Mesendoderm (in vitro differentiated cells): ENCODE data around the gene CTNNA2.

Source experiments
- DNase-seq: peaks from one replicate; pipeline ENCODE4 v3.0.0; 2013
- H2AK5ac ChIP-seq: 2 replicates; pipeline ENCODE4 v1.6.1; 2013; ENCODE audit warnings: low read length, inconsistent platforms
- H2BK120ac ChIP-seq: 2 replicates; pipeline ENCODE4 v1.6.1; 2013; ENCODE audit warnings: low read depth, mild to moderate bottlenecking, low read length, moderate library complexity, mixed read lengths
- H2BK15ac ChIP-seq: replicated peaks from 2 replicates; pipeline ENCODE4 v1.6.1; 2013; ENCODE audit warnings: low read depth, mild to moderate bottlenecking, moderate library complexity
- H2BK5ac ChIP-seq: 2 replicates; pipeline ENCODE4 v1.6.1; 2013; ENCODE audit warnings: low read length, inconsistent platforms
- H3K18ac ChIP-seq: 2 replicates; pipeline ENCODE4 v1.6.1; 2013; ENCODE audit warnings: mild to moderate bottlenecking, low read length, mixed read lengths
- H3K23ac ChIP-seq: one replicate; pipeline ENCODE4 v1.6.1; 2013; ENCODE audit warnings: low read length
- H3K27ac ChIP-seq: 2 replicates; pipeline ENCODE4 v1.5.1; 2013; ENCODE audit warnings: low read depth, mild to moderate bottlenecking, inconsistent platforms, low read length, moderate library complexity
- H3K27me3 ChIP-seq: 2 replicates; pipeline ENCODE4 v1.6.1; 2013; ENCODE audit warnings: low read length, control low read depth, mild to moderate bottlenecking, inconsistent platforms; ENCODE audit not compliant: insufficient read depth, poor library complexity
- H3K36me3 ChIP-seq: 2 replicates; pipeline ENCODE4 v1.6.1; 2013; ENCODE audit warnings: low read length, inconsistent platforms; ENCODE audit not compliant: control insufficient read depth, insufficient read depth
- H3K4ac ChIP-seq: one replicate; pipeline ENCODE4 v1.6.1; 2013; ENCODE audit warnings: low read depth, mild to moderate bottlenecking, low read length, moderate library complexity
- H3K4me1 ChIP-seq: 2 replicates; pipeline ENCODE4 v1.6.1; 2013; ENCODE audit warnings: low read depth, low read length, inconsistent platforms; ENCODE audit not compliant: control insufficient read depth
- H3K4me2 ChIP-seq: 2 replicates; pipeline ENCODE4 v1.6.1; 2013; ENCODE audit warnings: low read length
- H3K4me3 ChIP-seq: 2 replicates; pipeline ENCODE4 v1.5.1; 2013; ENCODE audit warnings: mild to moderate bottlenecking, low read length
- H3K56ac ChIP-seq: one replicate; pipeline ENCODE4 v1.6.1; 2013; ENCODE audit warnings: low read length
- H3K79me1 ChIP-seq: 2 replicates; pipeline ENCODE4 v1.6.1; 2013; ENCODE audit warnings: low read length, inconsistent platforms
- H3K79me2 ChIP-seq: 2 replicates; pipeline ENCODE4 v1.6.1; 2013; ENCODE audit warnings: mild to moderate bottlenecking, low read length; ENCODE audit not compliant: control insufficient read depth, insufficient read depth
- H3K9ac ChIP-seq: 2 replicates; pipeline ENCODE4 v1.6.1; 2013; ENCODE audit warnings: low read length, inconsistent platforms
- H4K5ac ChIP-seq: one replicate; pipeline ENCODE4 v1.6.1; 2013; ENCODE audit warnings: low read length
- H4K8ac ChIP-seq: one replicate; pipeline ENCODE4 v1.6.1; 2013; ENCODE audit warnings: low read depth, mild to moderate bottlenecking, control low read depth, low read length, moderate library complexity
- WGBS: extraction: QIAGEN DNeasy Blood & Tissue Kit; methylation state at CpG from one replicate; pipeline ENCODE4 v1.1.7; 2013; ENCODE audit warnings: low lambda C conversion rate, missing lambda C conversion rate; ENCODE audit not compliant: insufficient coverage; ENCODE audit errors: extremely low coverage; 5-methylcytosine and 5-hydroxymethylcytosine counted together

The CTNNA2 gene

DNA sequence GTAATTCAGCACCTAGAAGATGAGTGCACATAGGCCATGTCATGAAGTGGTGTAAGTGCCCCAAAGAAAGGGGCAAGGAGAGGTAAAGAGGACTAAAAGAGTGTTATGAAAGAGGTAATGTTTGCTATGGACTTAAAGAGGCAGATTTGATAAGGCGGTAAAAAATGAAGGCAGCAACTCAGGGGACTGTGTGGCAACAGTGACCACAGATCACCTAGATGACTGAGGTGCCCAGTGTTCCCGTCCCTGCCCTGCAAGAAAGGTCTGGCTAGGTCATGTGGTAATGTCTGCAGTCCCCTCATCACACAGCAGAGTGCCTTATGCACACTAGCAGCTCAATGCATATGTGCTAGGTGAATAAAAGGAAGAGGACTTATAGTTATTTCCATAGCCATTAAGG lies 434.9 kb downstream of the CTNNA2 start:
- Histone ChIP-seq H3K4me3 (no peak overlapping the region), H2AK5ac (no peak overlapping the region), H3K18ac (no peak overlapping the region), H3K4me2 (no peak overlapping the region), H3K4ac (no peak overlapping the region), H3K23ac (no peak overlapping the region), H3K4me1 (no peaks in the 10 kb centered on the region), H3K56ac (no peak overlapping the region), H2BK120ac (no peak overlapping the region), H4K5ac (no peak overlapping the region), H3K9ac (no peak overlapping the region), H3K27me3 (no peaks in the 10 kb centered on the region), H2BK15ac (no peak overlapping the region), H3K36me3 (no peaks in the 10 kb centered on the region), H3K27ac (no peak overlapping the region), H3K79me1 (no peaks in the 10 kb centered on the region), H4K8ac (no peak overlapping the region), H3K79me2 (no peaks in the 10 kb centered on the region), H2BK5ac (no peak overlapping the region)
- DNase-seq: no peak
- no CpG with 5 or more reads among the region's 2 CpGs for WGBS

DNA sequence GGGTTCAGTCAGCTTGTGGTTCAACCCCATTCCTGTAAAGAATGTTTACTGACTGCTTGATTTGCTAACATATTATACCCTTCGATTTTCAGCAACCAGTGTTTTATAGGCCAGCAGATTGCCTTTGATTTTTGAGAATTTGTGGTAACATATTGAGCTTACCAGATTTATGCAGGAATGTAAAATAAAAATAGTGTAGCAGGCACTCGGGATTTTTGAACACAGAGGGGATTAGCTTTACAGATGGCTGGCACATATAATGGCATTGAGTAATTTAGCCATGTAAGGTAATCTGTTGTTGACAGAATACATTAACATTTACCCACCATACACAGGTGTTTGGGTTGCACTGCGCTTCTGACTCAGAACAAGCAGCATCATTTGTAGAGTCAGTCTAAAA lies 437.7 kb downstream of the CTNNA2 start:
- no peak overlapping the region for H2BK120ac ChIP-seq
- no CpG with 5 or more reads among the region's 3 CpGs for WGBS

DNA sequence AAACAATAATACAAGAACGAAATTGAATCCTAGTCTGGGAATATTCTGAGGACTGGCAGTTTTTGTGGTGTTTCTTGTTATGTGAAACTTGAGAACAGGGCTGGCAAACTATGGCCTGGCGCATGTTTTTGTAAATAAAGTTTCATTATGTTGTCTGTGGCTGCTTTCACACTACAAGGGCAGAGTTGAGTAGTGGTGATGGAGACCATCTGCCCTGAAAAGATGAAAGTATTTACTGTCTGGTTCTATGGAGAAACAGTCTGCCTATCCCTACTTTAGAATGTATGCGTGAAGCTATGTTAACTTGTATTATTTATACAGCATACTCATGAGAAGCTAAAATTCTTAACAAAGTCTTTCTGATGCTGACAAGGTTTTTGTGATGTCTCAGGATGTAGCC lies 439.8 kb downstream of the CTNNA2 start:
- H3K23ac ChIP-seq: no peak overlapping the region

More for the DNA sequence above, 437.7 kb downstream of the CTNNA2 start:
- Histone ChIP-seq H3K4ac (no peak overlapping the region), H3K56ac (no peak overlapping the region), H4K8ac (no peak overlapping the region), H3K4me2 (no peak overlapping the region), H3K79me1 (no peaks in the 10 kb centered on the region), H3K79me2 (no peaks in the 10 kb centered on the region), H2BK5ac (no peak overlapping the region), H4K5ac (no peak overlapping the region), H3K9ac (no peak overlapping the region), H3K18ac (no peak overlapping the region), H3K36me3 (no peaks in the 10 kb centered on the region), H2BK15ac (no peak overlapping the region), H3K27me3 (no peaks in the 10 kb centered on the region), H2AK5ac (no peak overlapping the region), H3K23ac (no peak overlapping the region), H3K4me3 (no peak overlapping the region), H3K4me1 (no peaks in the 10 kb centered on the region), H3K27ac (no peak overlapping the region)
- no peak for DNase-seq

DNA sequence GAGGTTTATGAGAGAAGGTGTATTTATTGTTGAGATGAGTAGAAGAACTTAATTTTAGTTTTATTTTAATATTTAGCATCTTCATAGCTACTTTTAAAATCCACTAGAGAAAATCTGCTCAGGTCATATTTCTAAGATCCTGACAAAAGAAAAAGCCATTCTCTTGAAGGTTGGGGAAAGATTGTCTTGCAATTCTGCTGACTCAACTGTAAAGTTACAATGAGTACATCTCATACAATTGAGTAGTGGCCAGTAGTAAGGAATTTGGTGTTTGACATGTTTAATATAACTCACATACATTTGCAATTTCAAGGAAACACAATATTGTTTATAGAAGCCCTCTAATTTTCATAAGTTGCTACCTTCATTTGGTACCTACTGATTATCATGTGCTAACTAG lies 447.2 kb downstream of the CTNNA2 start:
- H3K79me1 ChIP-seq: no peaks in the 10 kb centered on the region
- H3K27ac ChIP-seq: no peak overlapping the region
- no peaks in the 10 kb centered on the region for H3K27me3 ChIP-seq
- no peaks in the 10 kb centered on the region for H3K79me2 ChIP-seq
- H3K56ac ChIP-seq: no peak overlapping the region
- no peak overlapping the region for H3K4ac ChIP-seq
- no peak overlapping the region for H3K23ac ChIP-seq
- H2BK15ac ChIP-seq: no peak overlapping the region
- no peak for DNase-seq
- no peak overlapping the region for H2BK120ac ChIP-seq
- no peak overlapping the region for H3K9ac ChIP-seq
- H3K4me3 ChIP-seq: no peak overlapping the region
- no peak overlapping the region for H3K18ac ChIP-seq
- no peak overlapping the region for H4K5ac ChIP-seq
- H2AK5ac ChIP-seq: no peak overlapping the region
- no peaks in the 10 kb centered on the region for H3K36me3 ChIP-seq
- no peak overlapping the region for H4K8ac ChIP-seq
- peaks cover 2% of the 10 kb centered on the region for H3K4me1 ChIP-seq
- no peak overlapping the region for H3K4me2 ChIP-seq
- no peak overlapping the region for H2BK5ac ChIP-seq

More for the DNA sequence above, 439.8 kb downstream of the CTNNA2 start:
- Histone ChIP-seq H3K56ac (no peak overlapping the region), H3K4me2 (no peak overlapping the region), H3K36me3 (no peaks in the 10 kb centered on the region), H3K27me3 (no peaks in the 10 kb centered on the region), H4K8ac (no peak overlapping the region), H3K79me1 (no peaks in the 10 kb centered on the region), H2BK15ac (no peak overlapping the region), H2BK5ac (no peak overlapping the region), H3K4ac (no peak overlapping the region), H2AK5ac (no peak overlapping the region), H3K18ac (no peak overlapping the region), H3K9ac (no peak overlapping the region), H2BK120ac (no peak overlapping the region), H3K4me1 (no peaks in the 10 kb centered on the region), H3K27ac (no peak overlapping the region), H4K5ac (no peak overlapping the region), H3K79me2 (no peaks in the 10 kb centered on the region), H3K4me3 (no peak overlapping the region)
- DNase-seq: no peak
- WGBS: no CpG with 5 or more reads among the region's 3 CpGs

DNA sequence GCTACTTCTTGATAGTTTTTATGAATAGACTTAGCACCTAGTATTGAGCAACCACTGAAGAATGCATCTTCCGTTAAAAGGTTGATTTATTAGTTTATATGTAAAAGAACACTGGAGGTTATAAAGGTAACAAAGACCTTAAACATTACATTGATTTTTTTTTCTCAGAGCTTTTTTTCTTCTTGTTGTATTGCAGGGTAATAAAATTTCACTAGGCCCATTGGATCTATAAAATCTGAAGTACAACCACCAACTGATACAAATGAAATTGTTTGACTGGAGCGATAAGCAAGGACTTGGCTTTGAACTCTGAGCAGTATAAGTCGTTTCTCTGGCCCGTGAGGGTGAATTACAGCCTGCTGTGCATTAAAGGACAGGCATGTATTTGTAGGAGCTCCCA lies 447.7 kb downstream of the CTNNA2 start:
- Histone ChIP-seq H2BK5ac (no peak overlapping the region), H3K4ac (no peak overlapping the region), H3K4me1 (peaks cover 2% of the 10 kb centered on the region), H3K18ac (no peak overlapping the region), H3K56ac (no peak overlapping the region), H2BK120ac (no peak overlapping the region), H3K23ac (no peak overlapping the region), H2AK5ac (no peak overlapping the region), H3K9ac (no peak overlapping the region), H4K8ac (no peak overlapping the region), H3K36me3 (no peaks in the 10 kb centered on the region), H2BK15ac (no peak overlapping the region), H3K27me3 (no peaks in the 10 kb centered on the region), H3K27ac (no peak overlapping the region), H4K5ac (no peak overlapping the region), H3K4me2 (no peak overlapping the region), H3K79me1 (no peaks in the 10 kb centered on the region), H3K79me2 (no peaks in the 10 kb centered on the region), H3K4me3 (no peak overlapping the region)
- no peak for DNase-seq
- no CpG with 5 or more reads among the region's 4 CpGs for WGBS

DNA sequence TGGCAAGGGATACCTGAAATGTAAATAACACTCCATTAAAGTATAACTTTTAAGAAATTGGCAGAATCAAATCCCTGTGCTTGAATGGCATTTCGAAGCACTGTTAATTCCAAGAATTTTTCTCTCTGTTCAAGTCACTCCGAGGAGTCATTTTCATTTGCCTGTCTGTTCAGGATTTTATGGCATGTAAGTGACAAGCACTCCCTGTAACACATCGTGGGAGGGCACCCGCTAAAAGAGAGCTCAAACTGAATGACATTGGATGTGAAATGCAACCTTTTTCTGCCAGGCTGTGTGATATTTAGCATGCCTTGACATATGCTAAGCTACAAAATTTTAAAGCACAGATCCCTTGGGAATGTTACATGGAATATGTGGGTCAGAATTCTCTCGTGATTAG lies 452.1 kb downstream of the CTNNA2 start:
- Histone ChIP-seq H3K18ac (no peak overlapping the region), H3K9ac (no peak overlapping the region), H3K4me3 (no peak overlapping the region), H3K56ac (no peak overlapping the region), H3K27me3 (no peaks in the 10 kb centered on the region), H2AK5ac (no peak overlapping the region), H2BK5ac (no peak overlapping the region), H4K5ac (no peak overlapping the region), H3K4me1 (peaks cover 2% of the 10 kb centered on the region), H2BK15ac (no peak overlapping the region), H3K4me2 (no peak overlapping the region), H3K79me1 (no peaks in the 10 kb centered on the region), H3K4ac (no peak overlapping the region), H4K8ac (no peak overlapping the region), H2BK120ac (no peak overlapping the region), H3K79me2 (no peaks in the 10 kb centered on the region), H3K36me3 (no peaks in the 10 kb centered on the region), H3K27ac (no peak overlapping the region), H3K23ac (no peak overlapping the region)
- no CpG with 5 or more reads among the region's 5 CpGs for WGBS
- DNase-seq: no peak
